Stimulated activated CD8-positive, alpha-beta memory T cell treated with anti-CD3 and anti-CD28 coated beads, Interleukin-15, amount 100 ng/mL, for 4 hours (primary cell): ENCODE data around the gene SDR42E2.
"Not testable (repeated sequence)": the region's sequence is repeated elsewhere in the genome, so short reads cannot be mapped to it uniquely, and the experiment has no call there.

ENCODE experiments used
- DNase-seq, 2 donors: peaks; one replicate each; pipeline ENCODE4 v3.0.0-alpha.2; 2020; ENCODE audit warnings: low read depth in 2 of 2

The SDR42E2 gene

GRCh38 chr16:22161401-22161800 is 905 bp upstream of the SDR42E2 start:
- no peak for DNase-seq

- DNase-seq = no peak
Measured at GRCh38 chr16:22162656-22163009, 327 bp downstream of the SDR42E2 start.

- DNase-seq = no peak
Measured at GRCh38 chr16:22163806-22164205, 1.5 kb downstream of the SDR42E2 start.

GRCh38 chr16:22164482-22164881 is 2.2 kb downstream of the SDR42E2 start:
- DNase-seq = no peak

GRCh38 chr16:22165508-22166285 is 3.4 kb downstream of the SDR42E2 start:
- no peak for DNase-seq

GRCh38 chr16:22171953-22172352 is 9.6 kb downstream of the SDR42E2 start:
- no peak for DNase-seq

- not testable (repeated sequence) for DNase-seq
Measured at GRCh38 chr16:22172642-22173041, 10.3 kb downstream of the SDR42E2 start.

GRCh38 chr16:22174642-22175041 is 12.3 kb downstream of the SDR42E2 start:
- no peak for DNase-seq

GRCh38 chr16:22177968-22178930 is 15.9 kb downstream of the SDR42E2 start:
- no peak for DNase-seq

- DNase-seq = no peak
Measured at GRCh38 chr16:22181426-22181825, 19.1 kb downstream of the SDR42E2 start.

- DNase-seq = no peak
Measured at GRCh38 chr16:22181843-22182242, 19.5 kb downstream of the SDR42E2 start.

GRCh38 chr16:22183335-22183734 is 21.0 kb downstream of the SDR42E2 start:
- DNase-seq = no peak

GRCh38 chr16:22183901-22184614 is 21.8 kb downstream of the SDR42E2 start:
- no peak for DNase-seq

- no peak for DNase-seq
Measured at GRCh38 chr16:22184615-22184968, 22.3 kb downstream of the SDR42E2 start.

GRCh38 chr16:22186517-22186916 is 24.2 kb downstream of the SDR42E2 start:
- no peak for DNase-seq

- no peak for DNase-seq
Measured at GRCh38 chr16:22188267-22188594, 25.9 kb downstream of the SDR42E2 start.

- DNase-seq = peak; percentile 26 to 37
Measured at GRCh38 chr16:22188595-22189442, 26.5 kb downstream of the SDR42E2 start.

- DNase-seq = no peak
Measured at GRCh38 chr16:22189473-22190080, 27.3 kb downstream of the SDR42E2 start.

- peak; percentile 89 for DNase-seq
Measured at GRCh38 chr16:22190081-22190775, 27.9 kb downstream of the SDR42E2 start.

- DNase-seq = peak; percentile 97 to 98
Measured at GRCh38 chr16:22190776-22191531, 28.6 kb downstream of the SDR42E2 start.
